ENCODE data around the gene ATXN3. TPM values are rescaled to one million over a fixed set of nuclear protein-coding genes. Genes with fewer than 3 reads are reported as not detected.

ATXN3 gene
- polyA plus RNA-seq, 1 of the 3 experiments (the other 2 are of a cell fraction): 10.2 TPM

- H3K4me1 ChIP-seq (ENCODE audit: control insufficient read depth in 1 of 2, insufficient read depth in 2 of 2, low read depth in 1 of 2, low read length in 1 of 2): no peaks in the 10 kb centered on the region
- H3K27ac ChIP-seq (ENCODE audit: low read depth in 2 of 2, low read length in 1 of 2): no peak overlapping the region
- no peak overlapping the region for H3K9ac ChIP-seq
- no peak for DNase-seq
- H2AFZ ChIP-seq (ENCODE audit: low read depth): no peak overlapping the region
- H3F3A ChIP-seq (replicated peaks; ENCODE audit: insufficient read depth): peaks cover 6% of the 10 kb centered on the region
- no peaks in the 10 kb centered on the region for H3K9me3 ChIP-seq
- no peaks in the 10 kb centered on the region for H3K27me3 ChIP-seq (ENCODE audit: insufficient read depth)
- TF ChIP-seq FOXJ3 (CRISPR knock-in tag; IDR thresholded peaks at IDR 0.05): no peak
- TF ChIP-seq RXRA (IDR thresholded peaks at IDR 0.05; ENCODE audit: borderline replicate concordance, low read depth): no peak
- TF ChIP-seq CTCF (IDR thresholded peaks at IDR 0.05): no peak
- no peak for TF ChIP-seq SMC3 (IDR thresholded peaks at IDR 0.05; ENCODE audit: low read depth, low read length)
- TF ChIP-seq ELF1 (IDR thresholded peaks at IDR 0.05): no peak
- no peak for TF ChIP-seq TAF1 (IDR thresholded peaks at IDR 0.05; ENCODE audit: borderline replicate concordance, low read depth, low read length)
- no peak for TF ChIP-seq USF1 (IDR thresholded peaks at IDR 0.05; ENCODE audit: borderline replicate concordance, low read depth)
- TF ChIP-seq, protein P1, sequence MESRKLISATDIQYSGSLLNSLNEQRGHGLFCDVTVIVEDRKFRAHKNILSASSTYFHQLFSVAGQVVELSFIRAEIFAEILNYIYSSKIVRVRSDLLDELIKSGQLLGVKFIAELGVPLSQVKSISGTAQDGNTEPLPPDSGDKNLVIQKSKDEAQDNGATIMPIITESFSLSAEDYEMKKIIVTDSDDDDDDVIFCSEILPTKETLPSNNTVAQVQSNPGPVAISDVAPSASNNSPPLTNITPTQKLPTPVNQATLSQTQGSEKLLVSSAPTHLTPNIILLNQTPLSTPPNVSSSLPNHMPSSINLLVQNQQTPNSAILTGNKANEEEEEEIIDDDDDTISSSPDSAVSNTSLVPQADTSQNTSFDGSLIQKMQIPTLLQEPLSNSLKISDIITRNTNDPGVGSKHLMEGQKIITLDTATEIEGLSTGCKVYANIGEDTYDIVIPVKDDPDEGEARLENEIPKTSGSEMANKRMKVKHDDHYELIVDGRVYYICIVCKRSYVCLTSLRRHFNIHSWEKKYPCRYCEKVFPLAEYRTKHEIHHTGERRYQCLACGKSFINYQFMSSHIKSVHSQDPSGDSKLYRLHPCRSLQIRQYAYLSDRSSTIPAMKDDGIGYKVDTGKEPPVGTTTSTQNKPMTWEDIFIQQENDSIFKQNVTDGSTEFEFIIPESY (IDR thresholded peaks at IDR 0.05; ENCODE audit: borderline replicate concordance, low read depth): no peak
- TF ChIP-seq IRF3 (IDR thresholded peaks at IDR 0.05; ENCODE audit: low read depth, low read length): no peak
- no peak for TF ChIP-seq GABPA (IDR thresholded peaks at IDR 0.05; ENCODE audit: low read depth)
- no peak for TF ChIP-seq POLR2AphosphoS5 (IDR thresholded peaks at IDR 0.05; ENCODE audit: low read depth, low read length)
- no peak for TF ChIP-seq PBX3 (IDR thresholded peaks at IDR 0.05)
- no peak for TF ChIP-seq NFIC (IDR thresholded peaks at IDR 0.05; ENCODE audit: borderline replicate concordance)
- TF ChIP-seq GATA2 (CRISPR knock-in tag; IDR thresholded peaks at IDR 0.05): no peak
- TF ChIP-seq YY1 (IDR thresholded peaks at IDR 0.05; ENCODE audit: low read depth): no peak
- TF ChIP-seq FOXM1 (IDR thresholded peaks at IDR 0.05; ENCODE audit: low read depth): no peak
- TF ChIP-seq SIN3A (IDR thresholded peaks at IDR 0.05; ENCODE audit: borderline replicate concordance, low read depth, low read length): no peak
- no peak overlapping the region for H3K4me2 ChIP-seq
- H3K4me3 ChIP-seq (ENCODE audit: low read depth in 2 of 2, low read length in 1 of 2): no peak overlapping the region
- no peaks in the 10 kb centered on the region for H3K79me2 ChIP-seq (ENCODE audit: insufficient read depth)
- ChIA-PET CTCF (interaction anchor here (1.3 kb wide), 1 partner anchor 24 kb away, joined by 4 read pairs; no protein-coding TSS in a partner anchor), POLR2A (no interaction called here)
- no peaks in the 10 kb centered on the region for H4K20me1 ChIP-seq (ENCODE audit: insufficient read depth)
- H3K9me2 ChIP-seq: no peaks in the 10 kb centered on the region
- H3K36me3 ChIP-seq (replicated peaks in 1 of 2; ENCODE audit: control insufficient read depth in 1 of 2, insufficient read depth in 2 of 2, low read length in 1 of 2): peaks cover 6 to 9% of the 10 kb centered on the region in 2 experiments
- WGBS (ENCODE audit: low lambda C conversion rate): 85% methylated on average over 9 of the region's 9 CpGs
These were observed 48.1 kb downstream of the ATXN3 start for GRCh38 chr14:92058006-92058917.
